Activated B cell treated with CpG ODN at 0.5 μM for 24 hours (primary cell): ENCODE measurements around the gene CYP46A1. TPM values are rescaled to one million over a fixed set of nuclear protein-coding genes. Genes with fewer than 3 reads are reported as not detected.
"Not testable (repeated sequence)": the region's sequence is repeated elsewhere in the genome, so short reads cannot be mapped to it uniquely, and the experiment has no call there.

Source experiments
- ATAC-seq: fragments of 200-7000 bp; cut with Tn5 transposase; one replicate; pipeline ENCODE4 v1.10.0; 2021; ENCODE audit warnings: low read depth, mild to moderate bottlenecking, moderate library complexity
- CTCF ChIA-PET: fragments of 350-600 bp; sonication (Branson Sonifier 250); formaldehyde crosslinking; loops from one replicate; lab custom pipeline; 2021; ENCODE audit warnings: antibody characterized with exemption; lab: Charles Lee
- POLR2A ChIA-PET: fragments of 350-600 bp; sonication (Branson Sonifier 250); formaldehyde crosslinking; loops from one replicate; lab custom pipeline; 2021; ENCODE audit warnings: antibody characterized with exemption; lab: Charles Lee
- DNase-seq: peaks from one replicate; pipeline ENCODE4 v3.0.0; 2022
- H3K27ac Mint-ChIP-seq: one replicate; pipeline ENCODE4 v1.8.0; 2020; ENCODE audit warnings: mixed read lengths
- H3K27me3 Mint-ChIP-seq: one replicate; pipeline ENCODE4 v1.8.0; 2021; ENCODE audit warnings: mixed read lengths
- H3K36me3 Mint-ChIP-seq: one replicate; pipeline ENCODE4 v1.8.0; 2021; ENCODE audit warnings: low read depth, mixed read lengths
- H3K4me1 Mint-ChIP-seq: one replicate; pipeline ENCODE4 v1.8.0; 2021; ENCODE audit warnings: mixed read lengths
- H3K4me3 Mint-ChIP-seq: one replicate; pipeline ENCODE4 v1.8.0; 2020; ENCODE audit warnings: mild to moderate bottlenecking, mixed read lengths
- H3K9me3 Mint-ChIP-seq: one replicate; pipeline ENCODE4 v1.8.0; 2020; ENCODE audit warnings: mixed read lengths
- CTCF ChIP-seq: fragments of 200-600 bp; IDR thresholded peaks from one replicate; pipeline ENCODE4 v1.8.0; 2022; ENCODE audit warnings: antibody characterized with exemption, mild to moderate bottlenecking
- intact Hi-C: fragments of 100-400 bp; cut with micrococcal nuclease; formaldehyde crosslinking; loops from one replicate; pipeline ENCODE4 v1.15.1; 2024
- total RNA-seq: library from RNA; stranded (reverse); gene quantifications from 2 replicates; pipeline ENCODE4 v1.2.3, GENCODE V29; 2022

The CYP46A1 gene
- total RNA-seq: 0.07 TPM in 1 of 2 replicates, not detected in the other

GRCh38 chr14:99683619-99684409 lies at the start of gene CYP46A1:
TSS of gene CYP46A1 (plus strand) at chr14:99684298. CDS start at chr14:99684418, 120 bp downstream.
- H3K36me3 Mint-ChIP-seq: peaks cover 3% of the 10 kb centered on the region
- peaks cover under 1% of the 10 kb centered on the region for H3K9me3 Mint-ChIP-seq
- no peak for TF ChIP-seq CTCF
- peak; percentile 98 for DNase-seq
- intact Hi-C loops: loop anchor here (1.0 to 5.0 kb wide), 6 partner anchors 80 to 509 kb away; partner anchors contain the start of genes CCDC85C, CCNK, EML1 and EVL
- H3K4me1 Mint-ChIP-seq: peaks cover 26% of the 10 kb centered on the region
- peak; percentile 96 for ATAC-seq
- POLR2A ChIA-PET: interaction anchor here (0.7 to 1.4 kb wide), 7 partner anchors 35 to 627 kb away, joined by 3 to 15 read pairs (median 4); partner anchors contain the start of genes CCDC85C, CCNK and SETD3
- H3K27ac Mint-ChIP-seq: peak within 1 kb of the TSS; percentile 86
- CTCF ChIA-PET: interaction anchor here (0.9 kb wide), 1 partner anchor 206 kb away, joined by 3 read pairs; no protein-coding TSS in a partner anchor
- peak within 1 kb of the TSS; percentile 92 for H3K4me3 Mint-ChIP-seq
- peaks cover 34% of the 10 kb centered on the region for H3K27me3 Mint-ChIP-seq

- TF ChIP-seq CTCF: no peak
- DNase-seq (no peak), ATAC-seq (no peak)
- intact Hi-C loops: no loop called here
- ChIA-PET POLR2A (no interaction called here), CTCF (no interaction called here)
- H3K36me3 Mint-ChIP-seq: no peaks in the 10 kb centered on the region
- H3K4me1 Mint-ChIP-seq: peaks cover 10% of the 10 kb centered on the region
- no peak overlapping the region for H3K27ac Mint-ChIP-seq
- peak overlapping the region; percentile 11 for H3K4me3 Mint-ChIP-seq
- H3K9me3 Mint-ChIP-seq: no peaks in the 10 kb centered on the region
- peaks cover 22% of the 10 kb centered on the region for H3K27me3 Mint-ChIP-seq
Observed at GRCh38 chr14:99634443-99634842, 49.7 kb upstream of the CYP46A1 start.

GRCh38 chr14:99635116-99635515 lies 49.0 kb upstream of the CYP46A1 start:
- DNase-seq (no peak), ATAC-seq (no peak)
- Mint-ChIP-seq H3K27me3 (peaks cover 22% of the 10 kb centered on the region), H3K4me3 (no peak overlapping the region), H3K4me1 (peaks cover 10% of the 10 kb centered on the region), H3K9me3 (no peaks in the 10 kb centered on the region), H3K36me3 (no peaks in the 10 kb centered on the region), H3K27ac (no peak overlapping the region)
- intact Hi-C loops: no loop called here
- CTCF ChIA-PET: no interaction called here
- no peak for TF ChIP-seq CTCF
- POLR2A ChIA-PET: no interaction called here

GRCh38 chr14:99636487-99636886 lies 47.6 kb upstream of the CYP46A1 start:
- no peak overlapping the region for H3K4me3 Mint-ChIP-seq
- no peak overlapping the region for H3K27ac Mint-ChIP-seq
- no peak for TF ChIP-seq CTCF
- DNase-seq (no peak), ATAC-seq (no peak)
- H3K27me3 Mint-ChIP-seq: peaks cover 20% of the 10 kb centered on the region
- H3K36me3 Mint-ChIP-seq: no peaks in the 10 kb centered on the region
- ChIA-PET POLR2A (no interaction called here), CTCF (no interaction called here)
- intact Hi-C loops: no loop called here
- H3K9me3 Mint-ChIP-seq: no peaks in the 10 kb centered on the region
- H3K4me1 Mint-ChIP-seq: peaks cover 10% of the 10 kb centered on the region

GRCh38 chr14:99637624-99638023 lies 46.5 kb upstream of the CYP46A1 start:
- ChIA-PET POLR2A (no interaction called here), CTCF (no interaction called here)
- H3K27me3 Mint-ChIP-seq: peaks cover 17% of the 10 kb centered on the region
- H3K4me1 Mint-ChIP-seq: peaks cover 10% of the 10 kb centered on the region
- H3K9me3 Mint-ChIP-seq: no peaks in the 10 kb centered on the region
- TF ChIP-seq CTCF: no peak
- ATAC-seq (no peak), DNase-seq (no peak)
- H3K36me3 Mint-ChIP-seq: no peaks in the 10 kb centered on the region
- intact Hi-C loops: no loop called here
- H3K4me3 Mint-ChIP-seq: no peak overlapping the region
- H3K27ac Mint-ChIP-seq: no peak overlapping the region

GRCh38 chr14:99642771-99643170 lies 41.3 kb upstream of the CYP46A1 start:
- H3K4me3 Mint-ChIP-seq, ATAC-seq, H3K36me3 Mint-ChIP-seq, POLR2A ChIA-PET, intact Hi-C loops, H3K27ac Mint-ChIP-seq, DNase-seq, CTCF ChIA-PET, H3K4me1 Mint-ChIP-seq, H3K9me3 Mint-ChIP-seq: not testable (repeated sequence)
- peaks cover 23% of the 10 kb centered on the region for H3K27me3 Mint-ChIP-seq
